HG03175 (cell line): ENCODE results near the gene RAG1.

Source experiments
- ATAC-seq: cut with Tn5 transposase; IDR thresholded peaks from one replicate; pipeline ENCODE4 v1.9.1; 2021; ENCODE audit warnings: mild to moderate bottlenecking, moderate library complexity; ENCODE audit not compliant: unreplicated experiment

RAG1 gene

DNA sequence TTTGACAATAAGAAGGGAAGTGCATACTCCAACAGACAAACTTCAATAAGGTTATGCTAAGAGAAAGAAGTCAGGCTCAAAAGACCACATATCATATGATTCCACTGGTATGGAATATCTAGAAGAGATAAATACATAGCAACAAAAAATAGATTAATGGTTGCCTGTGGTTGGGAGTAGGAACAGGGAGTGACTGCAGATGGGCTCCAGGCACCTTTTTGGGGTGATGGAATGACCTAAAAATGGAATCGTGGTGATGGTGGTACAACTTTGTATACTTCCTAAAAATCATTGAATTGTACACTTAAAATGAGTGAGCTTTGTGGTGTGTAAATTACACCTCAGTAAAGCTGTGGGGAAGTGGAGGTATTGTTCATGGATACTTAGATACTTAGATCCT lies 59.2 kb downstream of the RAG1 start:
- ATAC-seq, result no peak

DNA sequence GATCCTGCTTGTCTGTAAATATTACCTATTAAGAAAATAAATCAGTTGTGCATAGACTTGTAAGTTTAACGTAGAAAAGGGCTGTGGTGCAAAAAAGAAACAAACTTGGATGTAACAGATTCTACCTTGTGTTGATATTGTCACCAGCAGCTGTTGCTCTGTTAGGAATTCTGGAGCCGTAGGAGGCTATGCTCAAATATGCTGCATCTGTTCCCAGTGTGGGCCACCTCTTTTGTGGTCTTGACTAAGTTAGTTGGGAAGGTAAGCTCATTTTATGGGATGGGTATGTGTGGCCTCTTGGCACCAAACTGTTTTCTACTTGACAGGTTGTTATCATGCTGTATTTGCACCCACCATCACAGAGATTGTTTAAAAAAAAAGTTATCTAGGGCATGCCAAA lies 59.7 kb downstream of the RAG1 start:
- ATAC-seq, result no peak

DNA sequence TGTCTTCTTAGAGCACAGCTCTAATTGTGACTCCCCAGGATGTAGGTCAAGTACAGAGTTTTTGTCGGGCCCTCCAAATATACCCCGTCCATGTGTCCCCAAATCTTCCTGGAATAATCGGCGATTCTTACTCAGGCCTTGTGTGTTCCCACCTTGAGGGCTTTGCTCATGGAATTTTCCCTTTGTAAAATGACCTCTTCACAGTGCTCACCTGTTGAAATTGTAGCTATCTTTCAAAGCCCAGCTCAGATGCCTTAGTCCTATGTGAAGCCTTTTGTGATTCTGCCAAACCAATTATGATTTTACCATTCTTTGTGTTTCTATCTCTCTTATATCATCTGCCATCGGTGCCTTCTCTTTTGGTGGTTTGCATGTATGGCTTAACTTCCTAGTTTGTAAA lies 60.3 kb downstream of the RAG1 start:
- no peak for ATAC-seq

DNA sequence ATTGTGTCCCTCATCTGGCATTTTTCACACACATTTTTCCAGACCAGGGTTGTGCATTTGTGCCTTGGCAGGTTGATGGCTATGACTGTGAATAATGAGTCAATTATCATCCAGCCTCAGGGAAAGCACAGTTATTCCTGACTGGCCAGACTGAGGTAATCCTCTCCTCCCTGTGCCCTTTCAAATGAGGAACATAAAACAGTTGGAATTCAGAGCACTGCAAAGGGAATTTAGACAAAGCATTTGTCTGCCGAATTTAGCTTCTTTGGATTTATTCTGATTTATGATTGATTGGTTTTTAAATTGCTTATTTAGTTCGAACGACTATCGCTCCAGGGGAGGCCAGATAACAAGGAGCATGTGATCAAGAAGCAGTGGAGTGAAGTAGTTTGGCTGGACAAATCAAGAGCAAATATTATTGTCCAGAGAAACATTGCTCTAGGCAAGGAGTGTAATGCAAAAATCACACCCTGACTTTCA lies 61.0 kb downstream of the RAG1 start:
- no peak for ATAC-seq
